Activated naive CD4-positive, alpha-beta T cell treated with anti-CD3 and anti-CD28 coated beads, Interleukin-2, amount 50 U/mL, for 72 hours (primary cell): ENCODE measurements around the gene HTATIP2. TPM values are rescaled to one million over a fixed set of nuclear protein-coding genes. Genes with fewer than 3 reads are reported as not detected.

ENCODE experiments used
- ATAC-seq, 2 donors: fragments of 150-1000 bp; cut with Tn5 transposase; 2 replicates each; pipeline ENCODE4 v1.10.0; 2021; ENCODE audit warnings: mild to moderate bottlenecking in 2 of 2, moderate library complexity in 2 of 2
- DNase-seq, 2 donors: peaks; one replicate each; pipeline ENCODE4 v3.0.0; 2021 to 2022; ENCODE audit warnings: low spot score in 2 of 2
- H3K27ac Mint-ChIP-seq, 2 donors: one replicate each; pipeline ENCODE4 v1.8.0; 2022; ENCODE audit warnings: mild to moderate bottlenecking in 2 of 2, mixed read lengths in 2 of 2
- H3K36me3 Mint-ChIP-seq, 2 donors: one replicate each; pipeline ENCODE4 v1.8.0; 2022; ENCODE audit warnings: mixed read lengths in 2 of 2
- H3K9me3 Mint-ChIP-seq, 2 donors: one replicate each; pipeline ENCODE4 v1.8.0; 2022; ENCODE audit warnings: mixed read lengths in 2 of 2
- total RNA-seq, 2 donors: library from RNA; stranded (reverse); gene quantifications; one replicate each; pipeline ENCODE4 v1.2.3, GENCODE V29; 2022

HTATIP2 gene
- 10 to 100 TPM; 51.9 to 67.0 TPM for total RNA-seq

- peak; percentile 69 to 80 for DNase-seq
- H3K36me3 Mint-ChIP-seq: peaks cover 34 to 57% of the 10 kb centered on the region in 2 donors
- peak within 1 kb of the TSS; percentile 72 to 84 for H3K27ac Mint-ChIP-seq
- H3K9me3 Mint-ChIP-seq: peaks cover 0 to 18% of the 10 kb centered on the region in 2 donors
- peak; percentile 74 for ATAC-seq
Observed at GRCh38 chr11:20363500-20364340, at the start of gene HTATIP2. Gene HTATIP2, plus strand, starts transcription at chr11:20363714. Its CDS starts 524 bp downstream, at chr11:20364238.

- no peaks in the 10 kb centered on the region for H3K36me3 Mint-ChIP-seq
- no peak for ATAC-seq
- no peaks in the 10 kb centered on the region for H3K9me3 Mint-ChIP-seq
- no peak for DNase-seq
- H3K27ac Mint-ChIP-seq: no peak overlapping the region
Observed at GRCh38 chr11:20315800-20316199, 47.7 kb upstream of the HTATIP2 start.

GRCh38 chr11:20321177-20321576, 42.3 kb upstream of the HTATIP2 start:
- ATAC-seq (no peak), DNase-seq (no peak)
- no peaks in the 10 kb centered on the region for H3K36me3 Mint-ChIP-seq
- no peak overlapping the region for H3K27ac Mint-ChIP-seq
- H3K9me3 Mint-ChIP-seq: no peaks in the 10 kb centered on the region

GRCh38 chr11:20327377-20327935, 36.1 kb upstream of the HTATIP2 start:
- ATAC-seq (no peak), DNase-seq (no peak)
- Mint-ChIP-seq H3K27ac (no peak overlapping the region), H3K9me3 (no peaks in the 10 kb centered on the region), H3K36me3 (no peaks in the 10 kb centered on the region)

GRCh38 chr11:20336056-20336455, 27.5 kb upstream of the HTATIP2 start:
- no peaks in the 10 kb centered on the region for H3K36me3 Mint-ChIP-seq
- H3K9me3 Mint-ChIP-seq: no peaks in the 10 kb centered on the region
- DNase-seq: no peak
- H3K27ac Mint-ChIP-seq: no peak overlapping the region
- no peak for ATAC-seq

GRCh38 chr11:20337526-20338154, 25.9 kb upstream of the HTATIP2 start:
- Mint-ChIP-seq H3K36me3 (no peaks in the 10 kb centered on the region), H3K9me3 (no peaks in the 10 kb centered on the region), H3K27ac (no peak overlapping the region)
- peak in 1 of 2 donors; percentile 6 for DNase-seq
- no peak for ATAC-seq

GRCh38 chr11:20342347-20343141, 21.0 kb upstream of the HTATIP2 start:
- ATAC-seq (peak in 1 of 2 donors; percentile 20), DNase-seq (no peak)
- H3K27ac Mint-ChIP-seq: no peak overlapping the region
- peaks cover 0 to 3% of the 10 kb centered on the region in 2 donors for H3K9me3 Mint-ChIP-seq
- H3K36me3 Mint-ChIP-seq: peaks cover 0 to 10% of the 10 kb centered on the region in 2 donors

GRCh38 chr11:20351136-20351535, 12.4 kb upstream of the HTATIP2 start:
- Mint-ChIP-seq H3K36me3 (no peaks in the 10 kb centered on the region), H3K27ac (no peak overlapping the region)
- ATAC-seq: no peak

GRCh38 chr11:20351751-20352262, 11.7 kb upstream of the HTATIP2 start:
- no peaks in the 10 kb centered on the region for H3K9me3 Mint-ChIP-seq
- ATAC-seq: no peak

More at GRCh38 chr11:20351136-20351535, 12.4 kb upstream of the HTATIP2 start:
- no peak for DNase-seq
- no peaks in the 10 kb centered on the region for H3K9me3 Mint-ChIP-seq

GRCh38 chr11:20353829-20354434, 9.6 kb upstream of the HTATIP2 start:
- H3K9me3 Mint-ChIP-seq: no peaks in the 10 kb centered on the region
- peak; percentile 48 to 61 for ATAC-seq
- H3K27ac Mint-ChIP-seq: no peak overlapping the region
- H3K36me3 Mint-ChIP-seq: no peaks in the 10 kb centered on the region
- peak in 1 of 2 donors; percentile 24 for DNase-seq

More at GRCh38 chr11:20351751-20352262, 11.7 kb upstream of the HTATIP2 start:
- Mint-ChIP-seq H3K36me3 (no peaks in the 10 kb centered on the region), H3K27ac (peak overlapping the region in 1 of 2 donors; percentile 14)
- no peak for DNase-seq

GRCh38 chr11:20355221-20356219, 8.0 kb upstream of the HTATIP2 start:
- DNase-seq (peak in 1 of 2 donors; percentile 21), ATAC-seq (peak; percentile 37 to 82)
- peaks cover 0 to 7% of the 10 kb centered on the region in 2 donors for H3K36me3 Mint-ChIP-seq
- H3K27ac Mint-ChIP-seq: no peak overlapping the region
- peaks cover 0 to 2% of the 10 kb centered on the region in 2 donors for H3K9me3 Mint-ChIP-seq

GRCh38 chr11:20357150-20357549, 6.4 kb upstream of the HTATIP2 start:
- ATAC-seq (no peak), DNase-seq (no peak)
- H3K27ac Mint-ChIP-seq: no peak overlapping the region
- peaks cover 0 to 6% of the 10 kb centered on the region in 2 donors for H3K9me3 Mint-ChIP-seq
- peaks cover 7 to 16% of the 10 kb centered on the region in 2 donors for H3K36me3 Mint-ChIP-seq

- DNase-seq (peak in 1 of 2 donors; percentile 12), ATAC-seq (peak; percentile 59 to 79)
- Mint-ChIP-seq H3K9me3 (peaks cover 0 to 18% of the 10 kb centered on the region in 2 donors), H3K36me3 (peaks cover 27 to 43% of the 10 kb centered on the region in 2 donors), H3K27ac (peak overlapping the region; percentile 70 to 89)
Observed at GRCh38 chr11:20360650-20361049, 2.9 kb upstream of the HTATIP2 start.

GRCh38 chr11:20362481-20362880, 1.0 kb upstream of the HTATIP2 start:
- Mint-ChIP-seq H3K36me3 (peaks cover 27 to 49% of the 10 kb centered on the region in 2 donors), H3K9me3 (peaks cover 0 to 18% of the 10 kb centered on the region in 2 donors), H3K27ac (peak overlapping the region in 1 of 2 donors; percentile 84)
- ATAC-seq: no peak
- no peak for DNase-seq

- H3K27ac Mint-ChIP-seq: peak overlapping the region; percentile 66 to 84
- DNase-seq (no peak), ATAC-seq (no peak)
- peaks cover 0 to 18% of the 10 kb centered on the region in 2 donors for H3K9me3 Mint-ChIP-seq
- H3K36me3 Mint-ChIP-seq: peaks cover 28 to 51% of the 10 kb centered on the region in 2 donors
Observed at GRCh38 chr11:20363149-20363499, 390 bp upstream of the HTATIP2 start.
